PFSK-1 (cell line): ENCODE measurements around the gene DIPK2A.

Experiments
- FOXP2 ChIP-seq: optimal IDR thresholded peaks from 2 replicates; pipeline ENCODE3; 2011; ENCODE audit warnings: borderline replicate concordance, control low read depth, inconsistent platforms; ENCODE audit not compliant: insufficient read depth; ENCODE audit errors: extremely low read length, extremely low read depth
- POLR2AphosphoS5 ChIP-seq: IDR thresholded peaks from 2 replicates; pipeline ENCODE4 v1.6.1; 2012; ENCODE audit warnings: low read depth, mild to moderate bottlenecking, control low read depth, low read length, moderate library complexity
- SIN3A ChIP-seq: IDR thresholded peaks from 2 replicates; pipeline ENCODE4 v1.6.1; 2012; ENCODE audit warnings: mild to moderate bottlenecking, low read length, moderate library complexity, borderline replicate concordance; ENCODE audit not compliant: insufficient read depth
- TAF1 ChIP-seq: IDR thresholded peaks from 2 replicates; pipeline ENCODE4 v1.6.1; 2012; ENCODE audit warnings: low read length, control low read depth, borderline replicate concordance; ENCODE audit not compliant: insufficient read depth
- TF ChIP-seq, protein P1 (sequence below), 2 experiments: IDR thresholded peaks; 2 replicates each; pipeline versions ENCODE4 v1.6.1 to v1.8.0; 2011 to 2012; ENCODE audit warnings: low read depth in 2 of 2, low read length in 2 of 2, control low read depth in 1 of 2, inconsistent platforms in 1 of 2, mild to moderate bottlenecking in 1 of 2, moderate library complexity in 1 of 2; ENCODE audit not compliant: insufficient read depth in 1 of 2

Gene DIPK2A

DNA sequence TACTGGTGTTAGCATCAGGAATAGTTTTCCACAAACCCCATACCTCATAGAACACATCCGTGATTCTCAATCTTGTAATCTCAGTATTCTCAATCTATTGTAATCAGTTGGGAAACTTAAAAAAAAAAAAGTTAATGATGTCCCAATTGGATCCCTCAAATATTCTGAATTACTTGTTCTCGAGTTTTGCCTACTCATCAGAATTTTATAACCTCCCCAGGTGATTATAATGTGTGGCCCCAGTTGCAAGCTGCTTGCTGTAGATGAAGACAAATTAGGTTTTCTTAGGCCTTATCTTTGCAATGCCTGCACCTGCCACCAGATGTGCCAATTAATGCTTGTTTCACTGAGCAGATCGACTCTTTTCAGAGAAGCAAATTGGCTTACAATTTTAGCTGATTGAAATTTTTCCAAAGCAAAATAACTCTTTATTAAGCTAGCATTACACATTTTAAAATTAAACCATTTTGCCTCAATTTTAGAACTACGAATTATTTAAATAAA, 19.0 kb upstream of the DIPK2A start:
- no peak for TF ChIP-seq POLR2AphosphoS5
- no peak for TF ChIP-seq SIN3A
- TF ChIP-seq TAF1, result no peak
- TF ChIP-seq, protein P1, sequence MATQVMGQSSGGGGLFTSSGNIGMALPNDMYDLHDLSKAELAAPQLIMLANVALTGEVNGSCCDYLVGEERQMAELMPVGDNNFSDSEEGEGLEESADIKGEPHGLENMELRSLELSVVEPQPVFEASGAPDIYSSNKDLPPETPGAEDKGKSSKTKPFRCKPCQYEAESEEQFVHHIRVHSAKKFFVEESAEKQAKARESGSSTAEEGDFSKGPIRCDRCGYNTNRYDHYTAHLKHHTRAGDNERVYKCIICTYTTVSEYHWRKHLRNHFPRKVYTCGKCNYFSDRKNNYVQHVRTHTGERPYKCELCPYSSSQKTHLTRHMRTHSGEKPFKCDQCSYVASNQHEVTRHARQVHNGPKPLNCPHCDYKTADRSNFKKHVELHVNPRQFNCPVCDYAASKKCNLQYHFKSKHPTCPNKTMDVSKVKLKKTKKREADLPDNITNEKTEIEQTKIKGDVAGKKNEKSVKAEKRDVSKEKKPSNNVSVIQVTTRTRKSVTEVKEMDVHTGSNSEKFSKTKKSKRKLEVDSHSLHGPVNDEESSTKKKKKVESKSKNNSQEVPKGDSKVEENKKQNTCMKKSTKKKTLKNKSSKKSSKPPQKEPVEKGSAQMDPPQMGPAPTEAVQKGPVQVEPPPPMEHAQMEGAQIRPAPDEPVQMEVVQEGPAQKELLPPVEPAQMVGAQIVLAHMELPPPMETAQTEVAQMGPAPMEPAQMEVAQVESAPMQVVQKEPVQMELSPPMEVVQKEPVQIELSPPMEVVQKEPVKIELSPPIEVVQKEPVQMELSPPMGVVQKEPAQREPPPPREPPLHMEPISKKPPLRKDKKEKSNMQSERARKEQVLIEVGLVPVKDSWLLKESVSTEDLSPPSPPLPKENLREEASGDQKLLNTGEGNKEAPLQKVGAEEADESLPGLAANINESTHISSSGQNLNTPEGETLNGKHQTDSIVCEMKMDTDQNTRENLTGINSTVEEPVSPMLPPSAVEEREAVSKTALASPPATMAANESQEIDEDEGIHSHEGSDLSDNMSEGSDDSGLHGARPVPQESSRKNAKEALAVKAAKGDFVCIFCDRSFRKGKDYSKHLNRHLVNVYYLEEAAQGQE (IDR thresholded peaks at IDR 0.05; ENCODE audit: insufficient read depth in 1 of 2, low read depth in 2 of 2, low read length in 2 of 2), result no peak
- TF ChIP-seq FOXP2, result no peak

DNA sequence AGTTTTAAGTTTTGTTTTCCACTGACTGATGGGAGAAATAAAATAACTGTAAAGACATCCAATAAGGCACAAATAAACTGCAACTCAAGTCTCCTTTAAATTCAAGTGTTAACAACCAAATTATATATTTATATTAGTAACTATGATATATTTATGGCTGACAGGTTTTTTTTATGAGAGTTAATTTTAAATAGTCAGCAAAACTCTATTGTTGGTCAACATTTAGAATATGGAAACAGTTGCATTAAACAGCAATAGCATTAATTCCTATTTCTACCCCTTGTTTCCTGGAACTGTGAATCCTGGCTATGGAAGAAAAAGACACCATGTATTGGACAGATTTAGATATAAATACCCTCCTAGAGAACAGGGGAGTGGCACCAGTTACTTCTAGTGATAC, 16.5 kb upstream of the DIPK2A start:
- TF ChIP-seq, protein P1 (IDR thresholded peaks at IDR 0.05; ENCODE audit: insufficient read depth in 1 of 2, low read depth in 2 of 2, low read length in 2 of 2), result no peak

DNA sequence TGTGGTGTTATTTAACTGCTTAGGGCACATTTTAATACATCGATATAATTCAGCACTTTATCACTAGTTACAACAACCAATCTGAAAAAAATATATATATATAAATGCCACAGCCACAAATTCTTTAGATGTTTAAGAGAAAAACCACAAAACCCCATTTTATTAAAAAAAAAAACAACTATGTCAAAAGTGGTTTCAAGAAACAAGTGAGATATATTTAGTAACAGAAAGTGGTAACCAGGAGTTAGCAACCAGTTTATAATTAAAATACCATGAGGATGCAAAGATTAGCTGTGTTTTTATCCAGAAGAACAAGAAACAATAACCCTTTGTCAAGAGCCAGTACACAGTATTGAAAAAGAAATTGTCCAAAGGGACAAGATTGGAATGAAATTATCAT, 14.8 kb upstream of the DIPK2A start:
- TF ChIP-seq FOXP2, result no peak

DNA sequence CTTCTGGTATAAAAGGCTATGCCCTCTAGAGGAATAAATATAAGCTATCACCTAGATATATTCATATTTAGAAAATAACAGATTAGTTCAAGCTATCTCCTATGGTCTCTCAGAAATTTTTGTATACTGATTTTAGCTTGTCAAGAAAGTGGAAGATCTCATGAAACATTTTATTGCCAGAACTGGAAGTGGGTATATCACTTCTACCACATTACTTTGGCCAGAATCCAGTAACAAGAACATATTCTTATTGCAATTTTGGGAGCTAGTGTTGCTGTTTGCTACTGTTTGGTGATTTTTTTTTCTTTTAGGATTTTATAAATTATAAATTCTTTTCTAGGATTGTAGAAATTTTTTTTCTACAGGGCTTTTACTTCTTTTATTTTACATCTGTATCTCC, 14.2 kb upstream of the DIPK2A start:
- TF ChIP-seq SIN3A (no peak), POLR2AphosphoS5 (no peak), TAF1 (no peak), FOXP2 (no peak)
- TF ChIP-seq, protein P1 (IDR thresholded peaks at IDR 0.05; ENCODE audit: insufficient read depth in 1 of 2, low read depth in 2 of 2, low read length in 2 of 2), result no peak

DNA sequence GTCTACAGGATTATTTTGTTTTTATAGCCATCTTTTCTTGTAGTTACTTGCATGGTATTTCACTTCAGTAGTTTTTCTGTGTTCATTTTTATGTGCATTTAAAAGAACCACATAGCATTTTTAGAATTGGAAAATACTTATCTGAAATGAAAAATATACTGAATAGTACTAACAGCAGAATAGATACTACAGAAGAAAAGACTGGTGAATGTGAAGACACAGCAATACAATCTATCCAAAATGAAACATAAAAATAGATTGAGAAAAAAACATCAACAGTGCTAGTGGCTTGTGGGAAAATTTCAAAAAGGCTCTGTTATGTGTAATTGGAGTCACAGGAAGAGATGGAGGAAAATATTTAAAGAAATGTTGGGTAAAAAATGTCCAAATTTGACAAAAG, 12.7 kb upstream of the DIPK2A start:
- TF ChIP-seq, protein P1 (IDR thresholded peaks at IDR 0.05; ENCODE audit: insufficient read depth in 1 of 2, low read depth in 2 of 2, low read length in 2 of 2), result no peak
- TF ChIP-seq SIN3A, result no peak
- TF ChIP-seq POLR2AphosphoS5, result no peak
- no peak for TF ChIP-seq TAF1
- no peak for TF ChIP-seq FOXP2

DNA sequence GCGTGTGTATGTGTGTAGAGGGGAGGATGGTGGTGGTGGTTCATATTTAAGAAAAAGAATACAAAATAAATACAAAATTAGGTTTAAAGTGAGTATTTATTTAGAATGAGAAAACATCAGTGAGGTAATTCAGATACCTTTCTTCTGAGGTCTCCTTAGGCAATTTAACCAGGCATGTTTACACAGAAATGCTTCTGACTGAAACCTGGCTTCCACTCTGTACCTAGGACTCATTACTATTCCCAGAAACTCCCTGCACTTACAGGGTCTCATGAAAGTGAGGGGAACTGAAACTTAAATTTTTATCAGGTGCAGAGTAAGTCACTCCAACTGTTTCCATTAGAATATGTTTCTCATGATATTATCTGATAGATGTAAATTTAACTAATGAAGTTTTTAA, 10.3 kb upstream of the DIPK2A start:
- TF ChIP-seq POLR2AphosphoS5 (no peak), TAF1 (no peak), SIN3A (no peak), FOXP2 (no peak)
- TF ChIP-seq, protein P1 (IDR thresholded peaks at IDR 0.05; ENCODE audit: insufficient read depth in 1 of 2, low read depth in 2 of 2, low read length in 2 of 2), result no peak
